ENCODE data around the gene MYL12B. TPM values are rescaled to one million over a fixed set of nuclear protein-coding genes. Genes with fewer than 3 reads are reported as not detected.

The MYL12B gene
- total and polyA plus RNA-seq, 2 of the 8 experiments (the other 6 are each of a cell fraction or from before 2014, with no cell fraction given): 174 to 188 TPM

DNA sequence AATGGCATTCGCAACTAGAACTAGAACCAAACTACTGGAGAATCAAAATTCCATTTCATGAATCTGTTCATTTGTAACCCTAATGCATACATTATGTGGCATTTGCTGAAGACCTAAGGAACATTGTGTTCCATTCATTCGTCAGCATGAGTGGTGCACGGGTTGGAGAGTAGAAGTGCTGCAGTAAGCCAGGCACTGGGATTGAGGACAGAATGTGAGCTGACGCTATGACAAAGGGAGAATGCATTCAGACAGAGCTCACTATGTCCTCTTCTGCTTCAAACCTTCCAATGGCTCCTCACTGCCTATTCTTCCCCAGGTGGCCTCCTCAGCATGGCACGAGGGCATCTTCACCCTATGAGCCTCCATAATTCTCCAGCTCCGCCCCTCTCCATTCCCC is 35.9 kb upstream of the MYL12B start:
- H3K56ac ChIP-seq (replicated peaks; ENCODE audit: insufficient read length, low read depth, low read length): no peak overlapping the region
- no peak overlapping the region for H3K4ac ChIP-seq (replicated peaks; ENCODE audit: insufficient read length, low read depth, low read length)
- H2BK12ac ChIP-seq (ENCODE audit: low read depth, low read length): no peak overlapping the region; the same call in 1 of the 2 replicates
- no peak overlapping the region for H2BK20ac ChIP-seq (ENCODE audit: low read length)
- H3K79me1 ChIP-seq (ENCODE audit: low read depth, low read length): no peaks in the 10 kb centered on the region
- ChIA-PET POLR2A (ENCODE audit: partially characterized antibody) (interaction anchor here (1.2 kb wide), 1 partner anchor 22 kb away, joined by 4 read pairs; no protein-coding TSS in a partner anchor), CTCF (ENCODE audit: partially characterized antibody) (interaction anchor here (0.9 to 1.2 kb wide), 3 partner anchors 9 to 74 kb away, joined by 3 read pairs; no protein-coding TSS in a partner anchor)
- no peak overlapping the region for H3K18ac ChIP-seq (ENCODE audit: extremely low read depth, low read length)
- H4K5ac ChIP-seq (ENCODE audit: insufficient read length, low read depth, low read length): no peak overlapping the region
- H3K23me2 ChIP-seq (ENCODE audit: low read depth, low read length): no peaks in the 10 kb centered on the region
- no peaks in the 10 kb centered on the region for H4K20me1 ChIP-seq (replicated peaks in 1 of 2; ENCODE audit: control insufficient read depth in 1 of 2, insufficient read depth in 2 of 2, low read length in 2 of 2)
- no peak overlapping the region for H3K23ac ChIP-seq (ENCODE audit: insufficient read length)
- no peak overlapping the region for H2BK5ac ChIP-seq (ENCODE audit: low read depth, low read length)
- WGBS, 2 experiments (ENCODE audit: extremely low coverage in 1 of 2, insufficient coverage in 1 of 2, insufficient read length in 1 of 2, insufficient replicate concordance in 2 of 2, low coverage in 1 of 2, low lambda C conversion rate in 2 of 2, missing lambda C conversion rate in 1 of 2): 85% methylated on average over 6 of the region's 6 CpGs; no CpG with 5 or more reads in 1 of the 2 experiments
- no peaks in the 10 kb centered on the region for H3K79me2 ChIP-seq (ENCODE audit: control insufficient read depth in 1 of 2, insufficient read depth in 2 of 2, low read length in 2 of 2)
- no peak overlapping the region for H3K27ac ChIP-seq (ENCODE audit: low read depth, low read length)
- H3K9ac ChIP-seq (replicated peaks in 1 of 4; ENCODE audit: extremely low read depth in 1 of 4, low read depth in 3 of 4, low read length in 3 of 4): no peak overlapping the region
- H3K4me1 ChIP-seq (replicated peaks in 1 of 4; ENCODE audit: control insufficient read depth in 3 of 4, insufficient read depth in 4 of 4, low read length in 3 of 4): peaks cover 0 to 6% (median 1%) of the 10 kb centered on the region in 4 experiments; a peak in 4 of 7 replicates
- no peaks in the 10 kb centered on the region; a peak in 1 of 7 replicates for H3K27me3 ChIP-seq (replicated peaks in 1 of 4; ENCODE audit: control insufficient read depth in 3 of 4, extremely low read depth in 1 of 4, insufficient read depth in 3 of 4, low read length in 3 of 4)
- H3K14ac ChIP-seq (ENCODE audit: insufficient read length): no peak overlapping the region
- no peak overlapping the region for H2AK5ac ChIP-seq (ENCODE audit: low read depth, low read length)
- H2BK15ac ChIP-seq (ENCODE audit: low read length): no peak overlapping the region; the same call in 1 of the 2 replicates
- H3K4me2 ChIP-seq (ENCODE audit: insufficient read depth in 1 of 2, low read depth in 2 of 2, low read length in 2 of 2): no peak overlapping the region
- DNase-seq (ENCODE audit: low read depth in 1 of 2, low spot score in 2 of 2): no peak
- no peak for FAIRE-seq
- H4K8ac ChIP-seq (ENCODE audit: extremely low read depth, insufficient read depth, low read length): no peak overlapping the region
- no peak overlapping the region for H4K91ac ChIP-seq (replicated peaks; ENCODE audit: insufficient read length, low read length)
- no peak overlapping the region for H3K4me3 ChIP-seq (ENCODE audit: extremely low read depth in 1 of 4, insufficient read depth in 2 of 4, low read depth in 3 of 4, low read length in 4 of 4)
- no peak overlapping the region for H2AFZ ChIP-seq (ENCODE audit: low read length)
- H3K36me3 ChIP-seq (ENCODE audit: control insufficient read depth in 2 of 4, insufficient read depth in 4 of 4, low read length in 3 of 4): no peaks in the 10 kb centered on the region
- no peak overlapping the region for H2BK120ac ChIP-seq (replicated peaks; ENCODE audit: low read depth, low read length)
- no peaks in the 10 kb centered on the region for H3K9me3 ChIP-seq (ENCODE audit: insufficient read depth in 2 of 2, low read depth in 1 of 2, low read length in 1 of 2)
- TF ChIP-seq, protein P1, sequence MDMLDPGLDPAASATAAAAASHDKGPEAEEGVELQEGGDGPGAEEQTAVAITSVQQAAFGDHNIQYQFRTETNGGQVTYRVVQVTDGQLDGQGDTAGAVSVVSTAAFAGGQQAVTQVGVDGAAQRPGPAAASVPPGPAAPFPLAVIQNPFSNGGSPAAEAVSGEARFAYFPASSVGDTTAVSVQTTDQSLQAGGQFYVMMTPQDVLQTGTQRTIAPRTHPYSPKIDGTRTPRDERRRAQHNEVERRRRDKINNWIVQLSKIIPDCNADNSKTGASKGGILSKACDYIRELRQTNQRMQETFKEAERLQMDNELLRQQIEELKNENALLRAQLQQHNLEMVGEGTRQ (IDR thresholded peaks at IDR 0.05; ENCODE audit: low read length): no peak
- TF ChIP-seq, protein P2, sequence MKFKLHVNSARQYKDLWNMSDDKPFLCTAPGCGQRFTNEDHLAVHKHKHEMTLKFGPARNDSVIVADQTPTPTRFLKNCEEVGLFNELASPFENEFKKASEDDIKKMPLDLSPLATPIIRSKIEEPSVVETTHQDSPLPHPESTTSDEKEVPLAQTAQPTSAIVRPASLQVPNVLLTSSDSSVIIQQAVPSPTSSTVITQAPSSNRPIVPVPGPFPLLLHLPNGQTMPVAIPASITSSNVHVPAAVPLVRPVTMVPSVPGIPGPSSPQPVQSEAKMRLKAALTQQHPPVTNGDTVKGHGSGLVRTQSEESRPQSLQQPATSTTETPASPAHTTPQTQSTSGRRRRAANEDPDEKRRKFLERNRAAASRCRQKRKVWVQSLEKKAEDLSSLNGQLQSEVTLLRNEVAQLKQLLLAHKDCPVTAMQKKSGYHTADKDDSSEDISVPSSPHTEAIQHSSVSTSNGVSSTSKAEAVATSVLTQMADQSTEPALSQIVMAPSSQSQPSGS (IDR thresholded peaks at IDR 0.05; ENCODE audit: low read length): no peak
- TF ChIP-seq CBX8 (IDR thresholded peaks at IDR 0.05; ENCODE audit: borderline replicate concordance, low read depth, low read length) (no peak), CHD1 (IDR thresholded peaks at IDR 0.05; ENCODE audit: low read depth, low read length) (no peak), ZNF274 (IDR thresholded peaks at IDR 0.05; ENCODE audit: borderline replicate concordance, extremely low read depth, low read length) (no peak), CREB1 (IDR thresholded peaks at IDR 0.05) (no peak), SP2 (IDR thresholded peaks at IDR 0.05; ENCODE audit: low read length) (no peak), CEBPB (IDR thresholded peaks at IDR 0.05; ENCODE audit: low read depth, low read length) (no peak), GTF2F1 (IDR thresholded peaks at IDR 0.05; ENCODE audit: borderline replicate concordance, low read depth, low read length) (no peak), EP300 (IDR thresholded peaks at IDR 0.05; ENCODE audit: borderline replicate concordance in 1 of 2, low read depth in 2 of 2, low read length in 2 of 2) (no peak), HDAC2 (IDR thresholded peaks at IDR 0.05; ENCODE audit: borderline replicate concordance in 1 of 2, low read depth in 2 of 2, low read length in 2 of 2) (no peak)

Measured in H1 (cell line).